ENCODE data around the gene NEK5. TPM values are rescaled to one million over a fixed set of nuclear protein-coding genes. Genes with fewer than 3 reads are reported as not detected.

NEK5 gene
- total RNA-seq, 6 donors from 2014 or later = 0.23 to 30.2 (median 2.4) TPM

DNA sequence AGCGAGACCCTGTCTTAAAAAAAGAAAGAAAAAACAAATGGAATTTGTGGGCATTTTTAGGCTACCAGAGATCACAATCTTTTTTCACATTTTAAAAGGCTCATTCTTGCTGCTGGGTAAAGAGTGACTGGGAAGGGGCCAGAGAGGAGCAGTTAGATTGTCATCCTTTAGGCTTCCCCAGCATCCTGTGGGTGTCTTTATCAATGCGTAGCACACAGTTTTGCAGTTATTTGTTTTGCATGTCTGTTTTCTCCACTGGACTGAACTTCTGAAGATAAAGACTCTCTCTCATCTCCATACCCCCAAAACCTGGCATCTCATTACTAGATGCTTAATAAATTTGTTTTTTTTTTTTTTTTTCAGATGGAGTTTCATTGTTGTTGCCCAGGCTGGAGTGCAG is 106.5 kb downstream of the NEK5 start:
- Histone ChIP-seq H3K27ac (no peak overlapping the region), H3K4me3 (no peak overlapping the region), H3K36me3 (peaks cover 0 to 80% (median 16%) of the 10 kb centered on the region in 4 donors), H3K27me3 (no peaks in the 10 kb centered on the region), H3K4me1 (peaks cover 0 to 15% (median 2%) of the 10 kb centered on the region in 4 donors), H3K9me3 (no peaks in the 10 kb centered on the region)
- TF ChIP-seq POLR2AphosphoS5 (IDR thresholded peaks at IDR 0.05) = no peak
- TF ChIP-seq, protein P1, sequence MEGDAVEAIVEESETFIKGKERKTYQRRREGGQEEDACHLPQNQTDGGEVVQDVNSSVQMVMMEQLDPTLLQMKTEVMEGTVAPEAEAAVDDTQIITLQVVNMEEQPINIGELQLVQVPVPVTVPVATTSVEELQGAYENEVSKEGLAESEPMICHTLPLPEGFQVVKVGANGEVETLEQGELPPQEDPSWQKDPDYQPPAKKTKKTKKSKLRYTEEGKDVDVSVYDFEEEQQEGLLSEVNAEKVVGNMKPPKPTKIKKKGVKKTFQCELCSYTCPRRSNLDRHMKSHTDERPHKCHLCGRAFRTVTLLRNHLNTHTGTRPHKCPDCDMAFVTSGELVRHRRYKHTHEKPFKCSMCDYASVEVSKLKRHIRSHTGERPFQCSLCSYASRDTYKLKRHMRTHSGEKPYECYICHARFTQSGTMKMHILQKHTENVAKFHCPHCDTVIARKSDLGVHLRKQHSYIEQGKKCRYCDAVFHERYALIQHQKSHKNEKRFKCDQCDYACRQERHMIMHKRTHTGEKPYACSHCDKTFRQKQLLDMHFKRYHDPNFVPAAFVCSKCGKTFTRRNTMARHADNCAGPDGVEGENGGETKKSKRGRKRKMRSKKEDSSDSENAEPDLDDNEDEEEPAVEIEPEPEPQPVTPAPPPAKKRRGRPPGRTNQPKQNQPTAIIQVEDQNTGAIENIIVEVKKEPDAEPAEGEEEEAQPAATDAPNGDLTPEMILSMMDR (IDR thresholded peaks at IDR 0.05) = no peak
- TF ChIP-seq POLR2A (IDR thresholded peaks at IDR 0.05) = no peak
- TF ChIP-seq EP300 (IDR thresholded peaks at IDR 0.05) = no peak
- WGBS, 2 donors = 94 to 100% methylated on average over 2 of the region's 2 CpGs
- DNase-seq (no peak), ATAC-seq (ENCODE audit: low FRiP score in 2 of 2) (no peak)

DNA sequence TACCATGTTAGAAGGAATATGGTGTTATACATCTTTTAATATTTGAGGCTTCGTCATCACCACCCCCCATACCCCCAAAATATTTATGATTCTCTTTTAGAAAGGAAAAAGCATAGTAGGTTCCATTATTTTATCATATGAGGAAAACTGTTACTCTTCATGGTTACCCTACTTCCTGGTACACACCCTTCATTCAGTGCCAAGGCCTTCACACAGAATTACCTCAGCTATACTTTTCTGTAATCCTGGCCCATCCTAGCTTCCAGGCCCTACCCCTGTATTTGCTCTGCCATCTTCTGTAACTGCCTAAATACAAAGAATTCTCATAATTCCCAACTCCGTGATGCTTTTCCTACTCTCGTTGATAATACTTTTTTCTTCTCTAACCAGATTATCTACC is 108.7 kb downstream of the NEK5 start:
- no peaks in the 10 kb centered on the region for H3K9me3 ChIP-seq
- 95 to 96% methylated on average over 3 of the region's 3 CpGs for WGBS, 2 donors
- H3K36me3 ChIP-seq = peaks cover 0 to 61% (median 18%) of the 10 kb centered on the region in 4 donors
- TF ChIP-seq EP300 (IDR thresholded peaks at IDR 0.05) (no peak), POLR2A (IDR thresholded peaks at IDR 0.05) (no peak), POLR2AphosphoS5 (IDR thresholded peaks at IDR 0.05) (no peak)
- TF ChIP-seq, protein P1 (IDR thresholded peaks at IDR 0.05) = no peak
- peaks cover 0 to under 1% (median 0%) of the 10 kb centered on the region in 4 donors for H3K4me1 ChIP-seq
- H3K27ac ChIP-seq = no peak overlapping the region
- DNase-seq = no peak
- no peaks in the 10 kb centered on the region for H3K27me3 ChIP-seq
- no peak for ATAC-seq (ENCODE audit: low FRiP score in 2 of 2)
- no peak overlapping the region for H3K4me3 ChIP-seq

DNA sequence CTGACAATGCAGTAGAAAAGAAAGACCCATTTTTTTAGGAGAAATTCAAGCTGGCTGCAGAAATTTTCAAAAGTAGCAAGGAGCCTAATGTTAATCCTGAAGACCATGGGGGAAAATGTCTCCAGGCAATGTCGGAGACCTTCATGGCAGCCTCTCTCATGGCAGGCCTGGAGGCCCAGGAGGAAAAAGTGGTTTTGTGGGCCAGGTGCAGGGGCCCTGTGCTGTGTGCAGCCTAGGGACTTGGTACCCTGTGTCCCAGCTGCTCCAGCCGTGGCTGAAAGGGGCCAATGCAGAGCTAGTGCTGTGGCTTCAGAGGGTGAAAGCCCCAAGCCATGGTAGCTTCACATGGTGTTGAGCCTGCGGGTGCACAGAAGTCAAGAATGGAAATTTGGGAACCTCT is 112.6 kb downstream of the NEK5 start:
- TF ChIP-seq POLR2A (IDR thresholded peaks at IDR 0.05) (no peak), EP300 (IDR thresholded peaks at IDR 0.05) (no peak), POLR2AphosphoS5 (IDR thresholded peaks at IDR 0.05) (no peak)
- TF ChIP-seq, protein P1 (IDR thresholded peaks at IDR 0.05) = no peak
- H3K36me3 ChIP-seq = peaks cover 0 to 29% (median 9%) of the 10 kb centered on the region in 4 donors

DNA sequence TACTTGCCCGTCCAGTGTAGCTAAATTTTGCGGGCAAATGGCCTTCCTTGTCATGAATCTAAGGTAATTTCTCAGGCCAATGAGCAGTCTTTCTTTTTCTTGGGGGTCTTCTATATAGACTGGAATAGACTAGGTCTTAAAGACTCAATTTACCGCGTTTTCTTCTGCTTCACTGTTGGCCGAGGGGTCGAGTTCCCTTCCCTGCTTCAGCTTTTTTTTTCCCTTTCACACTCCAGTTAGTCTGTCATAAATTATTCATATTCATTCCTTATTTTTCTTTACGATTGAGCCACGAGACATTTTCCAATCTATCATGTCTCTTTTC is 116.4 kb downstream of the NEK5 start:
- no peaks in the 10 kb centered on the region for H3K9me3 ChIP-seq
- DNase-seq = no peak
- no peak for ATAC-seq (ENCODE audit: low FRiP score in 2 of 2)
- TF ChIP-seq EP300 (IDR thresholded peaks at IDR 0.05) (no peak), POLR2AphosphoS5 (IDR thresholded peaks at IDR 0.05) (no peak)
- TF ChIP-seq, protein P1 (IDR thresholded peaks at IDR 0.05) = no peak
- WGBS, 2 donors = 0% methylated on average over 8 of the region's 8 CpGs
- H3K4me3 ChIP-seq = peak overlapping the region; percentile 45 to 85 (median 72)
- peaks cover 0 to 4% (median 1%) of the 10 kb centered on the region in 4 donors for H3K36me3 ChIP-seq
- H3K27ac ChIP-seq = peak overlapping the region; percentile 28 to 81 (median 59)
- no peaks in the 10 kb centered on the region for H3K27me3 ChIP-seq
- peaks cover 16 to 25% (median 22%) of the 10 kb centered on the region in 4 donors for H3K4me1 ChIP-seq

More for the DNA sequence above, 112.6 kb downstream of the NEK5 start:
- H3K27me3 ChIP-seq = no peaks in the 10 kb centered on the region
- DNase-seq = no peak
- peaks cover 10 to 14% (median 12%) of the 10 kb centered on the region in 4 donors for H3K4me1 ChIP-seq
- WGBS, 2 donors = 98 to 100% methylated on average over 2 to 3 of the region's 3 CpGs
- H3K27ac ChIP-seq = no peak overlapping the region
- no peak overlapping the region for H3K4me3 ChIP-seq
- no peak for ATAC-seq (ENCODE audit: low FRiP score in 2 of 2)
- no peaks in the 10 kb centered on the region for H3K9me3 ChIP-seq

Measured in upper lobe of left lung (tissue), 6 donors.